ENCODE data around the gene GPR55. TPM values are rescaled to one million over a fixed set of nuclear protein-coding genes. Genes with fewer than 3 reads are reported as not detected.

The GPR55 gene
- total RNA-seq, 1 experiment from 2014 or later = 0.07 TPM

DNA sequence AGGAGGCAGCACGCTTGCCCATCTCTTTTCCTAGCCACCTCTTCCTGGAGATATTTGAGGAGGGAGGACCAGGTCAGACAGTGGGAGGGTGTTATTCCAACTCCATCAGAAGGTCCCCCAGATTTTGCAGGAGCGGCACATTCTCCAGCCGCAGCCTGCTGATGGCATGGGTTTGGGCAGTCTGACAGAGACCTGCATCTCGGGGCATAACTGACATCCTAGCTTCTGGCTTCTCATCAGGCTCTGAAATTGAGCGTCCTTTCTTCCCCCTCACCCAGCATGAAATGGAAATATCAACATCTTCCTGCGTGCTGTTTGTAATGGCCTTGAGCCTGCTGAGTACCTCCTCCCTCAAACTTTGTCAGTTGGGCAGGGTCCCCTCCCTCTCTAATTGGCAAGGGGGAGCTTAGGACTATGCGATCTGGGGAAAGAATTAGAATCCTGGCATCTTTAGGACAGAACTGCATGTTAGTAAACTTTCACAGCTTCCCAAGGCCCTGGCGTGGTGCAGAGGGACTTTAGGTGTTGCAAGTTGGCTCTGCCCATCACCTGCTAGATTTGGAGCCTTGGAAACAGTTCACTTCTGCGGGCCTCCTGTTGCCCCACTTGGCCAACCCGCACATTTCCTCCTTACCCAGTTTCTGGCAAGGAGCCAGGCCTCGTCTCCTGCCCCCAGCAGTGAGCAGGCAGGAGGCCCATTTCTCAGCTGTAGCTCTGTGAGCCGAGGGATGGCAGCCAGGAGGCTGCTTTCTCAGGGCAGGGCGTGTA, 58.1 kb downstream of the GPR55 start:
- H3K9ac ChIP-seq (ENCODE audit: low read length) = no peak overlapping the region
- DNase-seq (peak; percentile 26), ATAC-seq (no peak)
- intact Hi-C loops (cut with micrococcal nuclease) = no loop called here
- ChIA-PET CTCF (no interaction called here), POLR2A (ENCODE audit: unreplicated experiment) (interaction anchor here (0.5 kb wide), 1 partner anchor 16 kb away, joined by 5 read pairs; no protein-coding TSS in a partner anchor)
- H3K27me3 ChIP-seq (ENCODE audit: low read length) = no peaks in the 10 kb centered on the region
- H3F3A ChIP-seq (ENCODE audit: low read length, unreplicated experiment) = no peaks in the 10 kb centered on the region
- H3K9me2 ChIP-seq (replicated peaks; ENCODE audit: low read length) = no peaks in the 10 kb centered on the region
- peaks cover 12% of the 10 kb centered on the region for H3K4me1 ChIP-seq (ENCODE audit: insufficient read depth, low read length)
- H3K27ac ChIP-seq (ENCODE audit: low read length) = no peak overlapping the region
- TF ChIP-seq, protein P1, sequence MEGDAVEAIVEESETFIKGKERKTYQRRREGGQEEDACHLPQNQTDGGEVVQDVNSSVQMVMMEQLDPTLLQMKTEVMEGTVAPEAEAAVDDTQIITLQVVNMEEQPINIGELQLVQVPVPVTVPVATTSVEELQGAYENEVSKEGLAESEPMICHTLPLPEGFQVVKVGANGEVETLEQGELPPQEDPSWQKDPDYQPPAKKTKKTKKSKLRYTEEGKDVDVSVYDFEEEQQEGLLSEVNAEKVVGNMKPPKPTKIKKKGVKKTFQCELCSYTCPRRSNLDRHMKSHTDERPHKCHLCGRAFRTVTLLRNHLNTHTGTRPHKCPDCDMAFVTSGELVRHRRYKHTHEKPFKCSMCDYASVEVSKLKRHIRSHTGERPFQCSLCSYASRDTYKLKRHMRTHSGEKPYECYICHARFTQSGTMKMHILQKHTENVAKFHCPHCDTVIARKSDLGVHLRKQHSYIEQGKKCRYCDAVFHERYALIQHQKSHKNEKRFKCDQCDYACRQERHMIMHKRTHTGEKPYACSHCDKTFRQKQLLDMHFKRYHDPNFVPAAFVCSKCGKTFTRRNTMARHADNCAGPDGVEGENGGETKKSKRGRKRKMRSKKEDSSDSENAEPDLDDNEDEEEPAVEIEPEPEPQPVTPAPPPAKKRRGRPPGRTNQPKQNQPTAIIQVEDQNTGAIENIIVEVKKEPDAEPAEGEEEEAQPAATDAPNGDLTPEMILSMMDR (conservative IDR thresholded peaks at IDR 0.05; ENCODE audit: low read depth, low read length) = no peak
- no peak for TF ChIP-seq EZH2 (IDR thresholded peaks at IDR 0.05; ENCODE audit: low read length, unreplicated experiment)
- TF ChIP-seq EZH2phosphoT487 (IDR thresholded peaks at IDR 0.05; ENCODE audit: borderline replicate concordance, low read length) = no peak
- no peaks in the 10 kb centered on the region for H3K9me3 ChIP-seq (ENCODE audit: low read length)
- no peak overlapping the region for H2AFZ ChIP-seq (ENCODE audit: low read length)
- BruUV-seq (replicated peaks) = no TSS peak
- H4K20me1 ChIP-seq (ENCODE audit: low read length) = no peaks in the 10 kb centered on the region; the same call in 1 of the 2 replicates
- no peak overlapping the region for H3K4me3 ChIP-seq (ENCODE audit: low read length)
- H3K79me2 ChIP-seq (ENCODE audit: low read length) = no peaks in the 10 kb centered on the region
- H3K36me3 ChIP-seq (ENCODE audit: low read depth, low read length) = no peaks in the 10 kb centered on the region
- no peak overlapping the region for H3K4me2 ChIP-seq (ENCODE audit: low read length)

DNA sequence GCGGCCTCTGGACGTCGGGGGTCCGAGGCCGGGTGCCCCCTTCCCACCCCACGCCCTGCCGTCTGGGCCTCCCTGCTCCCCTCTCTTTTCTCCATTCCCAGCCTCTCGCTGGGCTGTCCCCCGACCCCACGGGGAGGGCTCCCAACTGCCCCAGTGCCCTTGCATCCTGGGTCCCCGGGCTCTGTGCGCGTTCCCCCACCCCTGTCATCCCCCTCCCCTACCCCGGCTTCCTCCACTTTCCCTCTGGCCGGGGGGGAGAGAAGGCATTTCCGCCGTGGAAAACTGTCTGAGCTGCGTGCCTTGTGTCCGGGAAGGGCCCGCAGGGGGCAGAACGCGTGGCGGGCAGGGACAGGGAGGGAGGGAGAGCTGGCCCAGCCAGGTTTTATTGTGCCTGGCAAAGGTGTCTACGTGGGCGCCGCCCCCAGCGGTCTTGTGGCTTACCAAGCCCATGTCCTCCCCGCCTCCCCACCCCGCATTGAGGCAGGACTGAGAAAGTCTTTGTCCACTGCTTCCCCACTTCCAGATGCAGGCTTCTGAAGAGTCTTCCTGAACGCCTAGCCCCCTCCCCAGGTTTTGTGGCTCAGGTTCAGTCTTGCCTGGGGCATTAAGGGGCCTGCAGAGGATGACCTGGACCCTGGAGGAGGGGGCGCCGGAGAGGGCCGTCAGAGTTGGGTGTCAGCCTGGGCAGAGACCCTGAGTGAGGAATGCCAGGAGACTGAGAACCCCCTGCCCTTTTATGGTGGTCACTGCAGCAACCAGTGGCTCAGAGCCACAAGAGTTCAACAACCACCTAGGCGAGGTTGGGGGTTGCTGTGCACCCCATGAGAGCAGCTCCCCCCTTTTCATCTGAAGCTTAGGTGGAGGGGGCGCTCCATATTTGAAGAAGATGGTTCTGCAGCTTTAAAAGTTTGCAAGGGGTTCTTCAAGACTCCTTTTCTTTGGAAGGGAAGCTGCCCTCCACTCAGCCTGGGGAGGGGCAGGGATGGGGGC, 59.0 kb downstream of the GPR55 start:
- Histone ChIP-seq H2AFZ (ENCODE audit: low read length) (peak overlapping the region; percentile 96; the same call in 1 of the 2 replicates), H3K27me3 (ENCODE audit: low read length) (no peaks in the 10 kb centered on the region), H3K9me2 (replicated peaks; ENCODE audit: low read length) (no peaks in the 10 kb centered on the region), H4K20me1 (ENCODE audit: low read length) (no peaks in the 10 kb centered on the region; the same call in 1 of the 2 replicates), H3F3A (ENCODE audit: low read length, unreplicated experiment) (no peaks in the 10 kb centered on the region), H3K27ac (ENCODE audit: low read length) (no peak overlapping the region), H3K9ac (ENCODE audit: low read length) (no peak overlapping the region), H3K4me1 (ENCODE audit: insufficient read depth, low read length) (peaks cover 12% of the 10 kb centered on the region), H3K79me2 (ENCODE audit: low read length) (no peaks in the 10 kb centered on the region), H3K4me2 (ENCODE audit: low read length) (peak overlapping the region; percentile 99), H3K9me3 (ENCODE audit: low read length) (no peaks in the 10 kb centered on the region), H3K36me3 (ENCODE audit: low read depth, low read length) (no peaks in the 10 kb centered on the region), H3K4me3 (ENCODE audit: low read length) (peak overlapping the region; percentile 97)
- DNase-seq = peak; percentile 24
- intact Hi-C loops (cut with micrococcal nuclease) = no loop called here
- BruUV-seq (replicated peaks) = no TSS peak
- ChIA-PET CTCF (interaction anchor here (0.7 kb wide), 1 partner anchor 134 kb away, joined by 3 read pairs; no protein-coding TSS in a partner anchor), POLR2A (ENCODE audit: unreplicated experiment) (no interaction called here)
- TF ChIP-seq EZH2 (IDR thresholded peaks at IDR 0.05; ENCODE audit: low read length, unreplicated experiment) (no peak), EZH2phosphoT487 (IDR thresholded peaks at IDR 0.05; ENCODE audit: borderline replicate concordance, low read length) (no peak)
- TF ChIP-seq, protein P1 (conservative IDR thresholded peaks at IDR 0.05; ENCODE audit: low read depth, low read length) = no peak
- ATAC-seq = peak; percentile 6
